ENCODE data around the gene RNF6.

RNF6 gene

GRCh38 chr13:26229080-26229615, 7.0 kb upstream of the RNF6 start:
- H3K4me3 ChIP-seq (ENCODE audit: low read depth, low read length): no peak overlapping the region
- H3K27me3 ChIP-seq: no peaks in the 10 kb centered on the region
- no peaks in the 10 kb centered on the region for H3K36me3 ChIP-seq
- no peaks in the 10 kb centered on the region for H3K9me3 ChIP-seq
- TF ChIP-seq CTCF (IDR thresholded peaks at IDR 0.05; ENCODE audit: low read depth, low read length): no peak
- peaks cover 6% of the 10 kb centered on the region for H3K4me1 ChIP-seq
- DNase-seq: no peak

- H3K9me3 ChIP-seq: no peaks in the 10 kb centered on the region
- H3K4me3 ChIP-seq (ENCODE audit: low read depth, low read length): no peak overlapping the region
- DNase-seq: no peak
- H3K27me3 ChIP-seq: no peaks in the 10 kb centered on the region
- no peaks in the 10 kb centered on the region for H3K36me3 ChIP-seq
- H3K4me1 ChIP-seq: peaks cover 6% of the 10 kb centered on the region
- no peak for TF ChIP-seq CTCF (IDR thresholded peaks at IDR 0.05; ENCODE audit: low read depth, low read length)
Observed at GRCh38 chr13:26228096-26228495, 6.0 kb upstream of the RNF6 start.

GRCh38 chr13:26227166-26227971, 5.3 kb upstream of the RNF6 start:
- no peaks in the 10 kb centered on the region for H3K27me3 ChIP-seq
- H3K4me1 ChIP-seq: peaks cover 6% of the 10 kb centered on the region
- no peak for DNase-seq
- H3K4me3 ChIP-seq (ENCODE audit: low read depth, low read length): no peak overlapping the region
- no peaks in the 10 kb centered on the region for H3K36me3 ChIP-seq
- no peaks in the 10 kb centered on the region for H3K9me3 ChIP-seq
- TF ChIP-seq CTCF (IDR thresholded peaks at IDR 0.05; ENCODE audit: low read depth, low read length): no peak

- TF ChIP-seq CTCF (IDR thresholded peaks at IDR 0.05; ENCODE audit: low read depth, low read length): no peak
- no peaks in the 10 kb centered on the region for H3K9me3 ChIP-seq
- H3K4me3 ChIP-seq (ENCODE audit: low read depth, low read length): no peak overlapping the region
Observed at GRCh38 chr13:26225896-26226617, 3.9 kb upstream of the RNF6 start.

GRCh38 chr13:26222520-26223046, 469 bp upstream of the RNF6 start:
- DNase-seq: no peak
- peak overlapping the region; percentile 92 for H3K4me3 ChIP-seq (ENCODE audit: low read depth, low read length)
- no peak for TF ChIP-seq CTCF (IDR thresholded peaks at IDR 0.05; ENCODE audit: low read depth, low read length)
- peaks cover 6% of the 10 kb centered on the region for H3K36me3 ChIP-seq
- H3K9me3 ChIP-seq: no peaks in the 10 kb centered on the region
- H3K27me3 ChIP-seq: no peaks in the 10 kb centered on the region
- H3K4me1 ChIP-seq: no peaks in the 10 kb centered on the region

More at GRCh38 chr13:26225896-26226617, 3.9 kb upstream of the RNF6 start:
- DNase-seq: no peak
- Histone ChIP-seq H3K36me3 (no peaks in the 10 kb centered on the region), H3K4me1 (peaks cover 6% of the 10 kb centered on the region), H3K27me3 (no peaks in the 10 kb centered on the region)
